GM19099 (cell line): Measurements from ENCODE around the gene FIZ1.

Source experiments
- POLR2A ChIP-seq: IDR thresholded peaks from 3 replicates; pipeline ENCODE4 v1.6.1; 2011; ENCODE audit warnings: low read depth; ENCODE audit not compliant: insufficient read length; ENCODE audit errors: extremely low read depth

FIZ1 gene

DNA sequence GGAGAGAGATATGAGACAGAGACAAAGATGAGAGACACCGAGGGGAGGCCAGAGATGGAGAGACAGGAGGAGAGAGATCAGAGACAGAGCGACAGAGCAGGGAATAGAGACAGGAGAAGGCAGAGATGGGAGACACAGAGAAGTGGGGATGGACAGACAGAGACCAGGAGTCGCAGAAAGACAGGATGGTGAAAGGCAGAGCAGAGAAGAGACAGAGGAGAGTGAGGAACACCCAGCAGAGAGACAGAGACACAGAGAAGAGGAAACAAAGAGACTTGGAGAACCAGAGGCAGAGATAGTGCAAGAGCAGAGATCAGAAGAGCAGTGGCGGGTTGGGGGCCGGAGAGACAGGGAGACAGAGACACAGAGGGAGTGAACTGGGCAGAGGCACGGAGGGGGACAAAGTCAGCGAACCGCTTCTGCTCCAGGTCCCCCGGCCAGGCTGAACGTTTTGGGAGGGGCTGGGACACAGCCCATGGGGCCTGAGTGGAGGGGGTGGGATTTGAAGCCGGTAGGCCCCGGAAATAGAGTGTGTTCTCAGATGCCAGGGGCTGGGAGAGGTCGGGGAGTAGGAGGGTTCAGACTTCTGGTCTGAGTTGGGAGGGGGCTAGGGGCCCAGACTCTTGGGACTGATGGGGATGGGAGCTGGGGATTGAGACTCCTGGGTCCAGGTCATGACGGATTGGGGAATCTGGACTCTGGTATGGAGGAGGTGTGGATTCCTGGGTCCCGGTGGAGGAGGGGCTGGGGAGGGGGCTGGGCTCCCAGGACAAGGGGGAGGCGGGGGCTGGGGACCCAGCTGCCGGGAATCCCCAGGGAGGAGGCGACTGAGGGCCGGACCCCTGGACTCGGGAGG, 19.3 kb downstream of the FIZ1 start:
- TF ChIP-seq POLR2A: no peak

GRCh38 chr19:55578761-55579747, 20.3 kb downstream of the FIZ1 start:
- TF ChIP-seq POLR2A: no peak

DNA sequence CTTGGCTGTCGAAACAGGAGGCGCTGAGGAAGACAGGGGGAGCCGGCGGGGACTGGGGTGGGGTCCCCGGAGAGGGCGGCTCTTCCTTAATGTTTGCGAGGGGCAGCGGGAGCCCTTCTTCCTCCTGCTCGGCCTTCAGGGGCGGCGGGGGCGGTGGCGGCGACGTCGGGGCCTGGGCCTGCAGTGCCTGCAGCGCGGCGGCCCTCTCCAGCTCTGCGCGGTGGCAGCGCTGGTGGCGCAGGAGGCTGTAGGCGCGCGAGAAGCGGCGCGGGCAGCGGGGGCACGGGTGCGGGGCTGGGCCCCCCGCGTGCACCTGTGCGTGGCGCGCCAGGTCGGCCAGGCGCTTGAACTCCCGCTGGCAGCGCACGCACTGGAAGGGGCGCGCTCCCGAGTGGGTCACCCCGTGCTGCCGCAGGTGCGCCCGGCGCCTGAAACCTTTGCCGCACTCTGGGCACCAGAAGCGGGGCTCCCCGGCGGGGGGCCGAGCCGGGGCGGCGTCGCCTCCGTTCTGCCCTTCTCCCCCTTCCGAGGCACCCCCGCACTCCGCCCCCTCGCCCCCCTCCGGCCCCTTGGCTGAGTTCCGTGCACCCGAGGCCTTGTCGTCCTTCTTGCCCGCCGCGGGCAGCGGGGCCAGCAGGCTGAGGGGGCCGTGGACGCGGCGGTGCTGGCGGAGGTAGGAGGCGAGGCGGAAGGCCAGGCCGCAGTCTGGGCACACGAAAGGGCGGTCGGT, 21.1 kb downstream of the FIZ1 start:
- no peak for TF ChIP-seq POLR2A

- no peak for TF ChIP-seq POLR2A
Observed at GRCh38 chr19:55576746-55577145, 22.6 kb downstream of the FIZ1 start.

DNA sequence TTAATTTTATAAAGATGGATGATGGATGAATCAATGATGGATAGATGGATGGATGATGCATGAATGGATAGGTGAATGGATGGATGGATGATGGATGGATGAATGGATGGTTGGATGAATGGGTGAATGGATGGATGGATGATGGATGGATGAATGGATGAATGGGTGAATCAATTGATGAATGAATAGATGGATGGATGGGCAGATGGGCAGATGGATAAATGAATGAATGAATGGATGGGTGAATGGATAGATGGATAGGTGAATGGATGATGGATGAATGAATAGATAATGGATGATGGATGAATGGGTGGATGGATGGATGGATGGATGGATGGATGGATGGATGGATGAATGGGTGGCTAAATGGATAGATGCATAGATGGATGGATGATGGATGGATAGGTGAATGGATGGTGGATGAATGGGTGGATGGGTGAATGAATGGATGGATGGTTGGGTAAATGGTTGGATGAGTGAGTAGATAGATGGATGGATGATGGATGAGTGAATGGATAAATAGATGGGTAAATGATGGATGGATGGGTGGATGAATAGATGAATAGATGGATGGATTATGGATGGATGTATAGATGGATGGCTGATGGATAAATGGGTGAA, 31.5 kb downstream of the FIZ1 start:
- TF ChIP-seq POLR2A: no peak

GRCh38 chr19:55566823-55567222, 32.5 kb downstream of the FIZ1 start:
- no peak for TF ChIP-seq POLR2A

- no peak for TF ChIP-seq POLR2A
Observed at GRCh38 chr19:55563261-55563690, 36.0 kb downstream of the FIZ1 start.

DNA sequence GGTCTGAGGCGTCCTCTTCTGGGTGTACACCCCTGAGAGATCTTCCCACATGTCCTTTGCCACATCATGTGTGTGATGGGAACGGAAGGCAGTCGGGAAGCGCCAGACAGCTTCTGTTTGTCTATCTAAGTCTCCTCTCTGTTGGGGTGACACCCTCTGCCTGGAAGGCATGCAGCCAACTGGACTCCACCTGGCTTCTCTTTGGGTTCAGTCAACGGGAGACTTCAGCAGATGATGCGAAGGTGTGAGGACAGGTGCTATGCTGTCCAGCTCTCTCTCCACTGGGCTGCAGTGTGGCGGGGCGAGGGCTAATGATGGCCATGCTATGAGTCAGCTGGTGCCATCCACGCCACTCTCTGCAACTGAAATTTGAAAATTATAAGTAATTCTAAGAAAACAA, 39.6 kb downstream of the FIZ1 start:
- TF ChIP-seq POLR2A: no peak

DNA sequence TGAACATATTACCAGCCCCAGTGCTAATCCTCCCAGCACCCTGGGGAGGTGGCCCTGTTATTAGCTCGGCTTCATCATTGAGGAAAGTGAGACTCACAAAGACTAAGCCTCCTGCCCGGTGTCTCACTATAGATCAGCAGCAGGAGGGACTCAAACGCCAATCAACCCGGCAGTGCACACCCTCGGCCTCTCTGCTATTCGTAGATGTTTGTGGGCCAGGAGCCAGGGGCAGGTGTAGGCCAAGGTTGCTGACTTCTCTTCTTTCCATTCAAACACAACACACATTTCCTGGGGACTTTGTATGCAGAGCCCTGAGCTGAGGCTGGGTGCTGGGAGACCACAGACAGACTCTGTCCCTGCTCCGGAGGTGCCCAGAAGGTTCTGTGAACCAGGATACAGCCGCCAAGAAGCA, 44.6 kb downstream of the FIZ1 start:
- no peak for TF ChIP-seq POLR2A

DNA sequence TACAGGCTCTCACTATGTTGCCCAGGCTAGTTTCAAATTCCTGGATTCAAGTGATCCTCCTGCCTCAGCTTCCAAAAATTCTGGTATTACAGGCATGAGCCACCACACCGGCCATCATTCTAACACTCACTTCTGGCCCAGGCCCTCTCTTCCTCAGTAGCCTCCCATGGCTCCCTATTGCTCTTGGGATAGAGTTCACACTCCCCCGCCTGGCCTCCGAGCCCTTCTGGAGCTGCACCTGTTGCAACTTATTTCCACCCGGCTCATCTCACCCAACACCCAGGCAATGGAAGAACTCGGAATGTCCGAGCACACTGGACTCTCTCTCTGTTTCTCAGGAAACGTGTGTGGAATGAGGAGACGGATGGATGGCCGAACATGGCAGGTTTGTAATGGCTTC, 45.0 kb downstream of the FIZ1 start:
- no peak for TF ChIP-seq POLR2A

- TF ChIP-seq POLR2A: no peak
Observed at GRCh38 chr19:55553217-55554182, 45.8 kb downstream of the FIZ1 start.

- TF ChIP-seq POLR2A: no peak
Observed at GRCh38 chr19:55552620-55553019, 46.7 kb downstream of the FIZ1 start.

DNA sequence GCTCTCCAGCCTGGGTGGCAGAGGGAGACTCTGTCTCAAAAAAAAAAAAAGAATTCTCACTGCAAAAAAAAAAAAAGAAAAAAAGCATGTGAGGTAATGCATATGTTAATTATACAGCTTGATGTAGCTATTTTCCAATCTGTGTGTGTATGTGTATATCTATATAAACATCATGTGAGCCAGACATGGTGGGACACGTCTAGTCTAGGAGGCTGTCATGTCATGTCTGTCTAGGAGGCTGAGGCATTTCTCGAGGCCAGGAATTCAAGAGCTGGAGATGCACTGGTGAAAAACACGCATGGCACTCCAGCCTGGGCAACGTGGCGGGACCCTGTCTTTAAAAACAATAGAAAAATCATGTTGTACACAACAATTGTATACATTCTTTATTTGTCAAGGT, 47.1 kb downstream of the FIZ1 start:
- no peak for TF ChIP-seq POLR2A

- no peak for TF ChIP-seq POLR2A
Observed at GRCh38 chr19:55550321-55550650, 49.0 kb downstream of the FIZ1 start.
